Loucy (cell line): ENCODE data around the gene ZNF341.

Experiments
- H2AFZ ChIP-seq: fragments of 200-600 bp; sonication (generic); 2 replicates; pipeline ENCODE4 v1.6.0; 2016; ENCODE audit warnings: antibody characterized with exemption, mild to moderate bottlenecking, low read length, moderate library complexity
- H3F3A ChIP-seq: fragments of 200-600 bp; 2 replicates; pipeline ENCODE4 v1.6.0; 2016; ENCODE audit warnings: antibody characterized with exemption, low read depth, mild to moderate bottlenecking
- H3K27me3 ChIP-seq: fragments of 200-600 bp; sonication (generic); 2 replicates; pipeline ENCODE4 v1.6.1; 2014; ENCODE audit warnings: low read length, mild to moderate bottlenecking; ENCODE audit not compliant: insufficient read depth, poor library complexity, severe bottlenecking
- H3K36me3 ChIP-seq: fragments of 200-600 bp; sonication (generic); 2 replicates; pipeline ENCODE4 v1.6.1; 2016; ENCODE audit warnings: low read length; ENCODE audit not compliant: insufficient read depth
- H3K4me1 ChIP-seq: fragments of 200-600 bp; sonication (generic); 2 replicates; pipeline ENCODE4 v1.5.1; 2014; ENCODE audit warnings: low read length, mild to moderate bottlenecking; ENCODE audit not compliant: insufficient read depth, poor library complexity, severe bottlenecking
- H3K4me2 ChIP-seq: fragments of 200-600 bp; sonication (generic); 2 replicates; pipeline ENCODE4 v1.6.0; 2014; ENCODE audit warnings: antibody characterized with exemption, low read length, low read depth, mild to moderate bottlenecking; ENCODE audit not compliant: poor library complexity, severe bottlenecking
- H3K4me3 ChIP-seq: fragments of 200-600 bp; sonication (generic); 2 replicates; pipeline ENCODE4 v1.5.1; 2014; ENCODE audit warnings: low read length, mild to moderate bottlenecking, mixed read lengths; ENCODE audit not compliant: poor library complexity, severe bottlenecking
- H3K79me2 ChIP-seq: fragments of 200-600 bp; sonication (generic); 2 replicates; pipeline ENCODE4 v1.6.1; 2014; ENCODE audit warnings: low read length; ENCODE audit not compliant: insufficient read depth
- H3K9ac ChIP-seq: fragments of 200-600 bp; sonication (generic); 2 replicates; pipeline ENCODE4 v1.6.0; 2014; ENCODE audit warnings: mild to moderate bottlenecking, low read depth, low read length, moderate library complexity; ENCODE audit not compliant: poor library complexity, severe bottlenecking
- H3K9me2 ChIP-seq: fragments of 200-600 bp; sonication (generic); replicated peaks from 2 replicates; pipeline ENCODE4 v1.6.1; 2016; ENCODE audit warnings: low read depth, low read length, mixed read lengths
- H3K9me3 ChIP-seq: fragments of 200-600 bp; sonication (generic); 2 replicates; pipeline ENCODE4 v1.6.1; 2014; ENCODE audit warnings: mild to moderate bottlenecking, antibody characterized with exemption, low read length, low read depth; ENCODE audit not compliant: insufficient read depth
- H4K20me1 ChIP-seq: fragments of 200-600 bp; sonication (generic); 2 replicates; pipeline ENCODE4 v1.6.0; 2014; ENCODE audit warnings: antibody characterized with exemption, low read length, mild to moderate bottlenecking; ENCODE audit not compliant: insufficient read depth, poor library complexity, severe bottlenecking
- CTCF ChIP-seq: fragments of 200-600 bp; sonication (generic); conservative IDR thresholded peaks from 2 replicates; pipeline ENCODE4 v1.5.1; 2014; ENCODE audit warnings: mild to moderate bottlenecking, antibody characterized with exemption, low read length
- EZH2phosphoT487 ChIP-seq: fragments of 200-600 bp; IDR thresholded peaks from 2 replicates; pipeline ENCODE4 v1.6.1; 2018; ENCODE audit warnings: antibody characterized with exemption, mild to moderate bottlenecking, moderate library complexity, borderline replicate concordance

ZNF341 gene

GRCh38 chr20:33783818-33784217 lies 52.0 kb downstream of the ZNF341 start:
- Histone ChIP-seq H2AFZ (no peak overlapping the region), H3K9me2 (no peaks in the 10 kb centered on the region)

GRCh38 chr20:33784225-33784624 lies 52.4 kb downstream of the ZNF341 start:
- H3K9me3 ChIP-seq: no peaks in the 10 kb centered on the region
- H3K4me2 ChIP-seq: no peak overlapping the region
- no peak for TF ChIP-seq CTCF
- no peak for TF ChIP-seq EZH2phosphoT487
- no peaks in the 10 kb centered on the region for H4K20me1 ChIP-seq
- H3F3A ChIP-seq: no peaks in the 10 kb centered on the region
- no peaks in the 10 kb centered on the region for H3K79me2 ChIP-seq
- H2AFZ ChIP-seq: no peak overlapping the region
- peaks cover 10% of the 10 kb centered on the region for H3K4me1 ChIP-seq
- H3K36me3 ChIP-seq: no peaks in the 10 kb centered on the region
- no peaks in the 10 kb centered on the region for H3K27me3 ChIP-seq
- no peak overlapping the region for H3K4me3 ChIP-seq
- H3K9ac ChIP-seq: no peak overlapping the region
- H3K9me2 ChIP-seq: no peaks in the 10 kb centered on the region

More at GRCh38 chr20:33783818-33784217, 52.0 kb downstream of the ZNF341 start:
- Histone ChIP-seq H3K79me2 (no peaks in the 10 kb centered on the region), H3K27me3 (no peaks in the 10 kb centered on the region), H3K4me1 (peaks cover 10% of the 10 kb centered on the region), H3K4me2 (no peak overlapping the region), H3K9ac (no peak overlapping the region), H4K20me1 (no peaks in the 10 kb centered on the region), H3F3A (no peaks in the 10 kb centered on the region), H3K4me3 (no peak overlapping the region), H3K36me3 (no peaks in the 10 kb centered on the region), H3K9me3 (no peaks in the 10 kb centered on the region)
- TF ChIP-seq EZH2phosphoT487 (no peak), CTCF (no peak)

GRCh38 chr20:33785503-33785902 lies 53.7 kb downstream of the ZNF341 start:
- Histone ChIP-seq H3K9me2 (no peaks in the 10 kb centered on the region), H2AFZ (no peak overlapping the region), H4K20me1 (no peaks in the 10 kb centered on the region), H3K79me2 (no peaks in the 10 kb centered on the region), H3K4me2 (no peak overlapping the region), H3K9ac (no peak overlapping the region), H3K36me3 (no peaks in the 10 kb centered on the region), H3F3A (no peaks in the 10 kb centered on the region), H3K4me1 (peaks cover 10% of the 10 kb centered on the region), H3K4me3 (no peak overlapping the region), H3K9me3 (no peaks in the 10 kb centered on the region), H3K27me3 (no peaks in the 10 kb centered on the region)
- no peak for TF ChIP-seq CTCF
- TF ChIP-seq EZH2phosphoT487: no peak
